ENCODE data around the gene TMIGD1. TPM values are rescaled to one million over a fixed set of nuclear protein-coding genes. Genes with fewer than 3 reads are reported as not detected.
"Not testable (repeated sequence)": the region's sequence is repeated elsewhere in the genome, so short reads cannot be mapped to it uniquely, and the experiment has no call there.

Gene TMIGD1
- total and polyA plus RNA-seq, 4 donors: not detected

GRCh38 chr17:30345089-30345433 lies 11.2 kb upstream of the TMIGD1 start:
- H3K9ac ChIP-seq (ENCODE audit: insufficient read depth in 1 of 2, low read length in 2 of 2): no peak overlapping the region
- no peaks in the 10 kb centered on the region for H3K27me3 ChIP-seq (ENCODE audit: control insufficient read depth in 3 of 3, insufficient read depth in 3 of 3, low read length in 2 of 3)
- DNase-seq (no peak), ATAC-seq (ENCODE audit: insufficient read depth, low FRiP score) (no peak)
- TF ChIP-seq CTCF (IDR thresholded peaks at IDR 0.05; ENCODE audit: control extremely low read depth, extremely low read depth): no peak
- H3K9me3 ChIP-seq (ENCODE audit: control insufficient read depth in 4 of 4, insufficient read depth in 3 of 4, low read length in 3 of 4): no peaks in the 10 kb centered on the region
- peak overlapping the region in 1 of 2 donors; percentile 82 for H3K27ac ChIP-seq (ENCODE audit: low read depth in 1 of 2, low read length in 1 of 2)
- 49 to 61% methylated on average over 2 of the region's 2 CpGs for WGBS, 2 donors
- no peak overlapping the region for H3K4me3 ChIP-seq
- H3K36me3 ChIP-seq (ENCODE audit: control insufficient read depth in 4 of 4, insufficient read depth in 4 of 4, low read length in 4 of 4): no peaks in the 10 kb centered on the region
- H3K4me1 ChIP-seq (ENCODE audit: control insufficient read depth in 5 of 5, insufficient read depth in 5 of 5, low read length in 5 of 5): peaks cover 4 to 22% (median 14%) of the 10 kb centered on the region in 5 donors

GRCh38 chr17:30344283-30345088 lies 10.6 kb upstream of the TMIGD1 start:
- H3K27me3 ChIP-seq (ENCODE audit: control insufficient read depth in 3 of 3, insufficient read depth in 3 of 3, low read length in 2 of 3): no peaks in the 10 kb centered on the region
- H3K9me3 ChIP-seq (ENCODE audit: control insufficient read depth in 4 of 4, insufficient read depth in 3 of 4, low read length in 3 of 4): no peaks in the 10 kb centered on the region
- no peak overlapping the region for H3K9ac ChIP-seq (ENCODE audit: insufficient read depth in 1 of 2, low read length in 2 of 2)
- H3K36me3 ChIP-seq (ENCODE audit: control insufficient read depth in 4 of 4, insufficient read depth in 4 of 4, low read length in 4 of 4): no peaks in the 10 kb centered on the region
- no peak overlapping the region for H3K4me3 ChIP-seq
- H3K4me1 ChIP-seq (ENCODE audit: control insufficient read depth in 5 of 5, insufficient read depth in 5 of 5, low read length in 5 of 5): peaks cover 4 to 25% (median 14%) of the 10 kb centered on the region in 5 donors
- 18 to 24% methylated on average over 9 of the region's 9 CpGs for WGBS, 2 donors
- TF ChIP-seq CTCF (IDR thresholded peaks at IDR 0.05; ENCODE audit: control extremely low read depth, extremely low read depth): no peak
- H3K27ac ChIP-seq (ENCODE audit: low read depth in 1 of 2, low read length in 1 of 2): peak overlapping the region; percentile 74 to 82
- ATAC-seq (ENCODE audit: insufficient read depth, low FRiP score) (no peak), DNase-seq (peak; percentile 25 to 65 (median 41))

GRCh38 chr17:30343796-30344195 lies 9.9 kb upstream of the TMIGD1 start:
- DNase-seq: no peak
- WGBS, 2 donors: 85 to 88% methylated on average over 4 of the region's 4 CpGs
- Histone ChIP-seq H3K27ac (ENCODE audit: low read depth in 1 of 2, low read length in 1 of 2) (peak overlapping the region in 1 of 2 donors; percentile 21), H3K36me3 (ENCODE audit: control insufficient read depth in 4 of 4, insufficient read depth in 4 of 4, low read length in 4 of 4) (no peaks in the 10 kb centered on the region), H3K27me3 (ENCODE audit: control insufficient read depth in 3 of 3, insufficient read depth in 3 of 3, low read length in 2 of 3) (no peaks in the 10 kb centered on the region), H3K4me1 (ENCODE audit: control insufficient read depth in 5 of 5, insufficient read depth in 5 of 5, low read length in 5 of 5) (peaks cover 4 to 25% (median 14%) of the 10 kb centered on the region in 5 donors), H3K4me3 (no peak overlapping the region), H3K9ac (ENCODE audit: insufficient read depth in 1 of 2, low read length in 2 of 2) (no peak overlapping the region), H3K9me3 (ENCODE audit: control insufficient read depth in 4 of 4, insufficient read depth in 3 of 4, low read length in 3 of 4) (no peaks in the 10 kb centered on the region)
- no peak for ATAC-seq (ENCODE audit: insufficient read depth, low FRiP score)
- no peak for TF ChIP-seq CTCF (IDR thresholded peaks at IDR 0.05; ENCODE audit: control extremely low read depth, extremely low read depth)

- not testable (repeated sequence) for DNase-seq; H3K27ac ChIP-seq (ENCODE audit: low read depth in 1 of 2, low read length in 1 of 2); ATAC-seq (ENCODE audit: insufficient read depth, low FRiP score); H3K9ac ChIP-seq (ENCODE audit: insufficient read depth in 1 of 2, low read length in 2 of 2); H3K36me3 ChIP-seq (ENCODE audit: control insufficient read depth in 4 of 4, insufficient read depth in 4 of 4, low read length in 4 of 4); H3K9me3 ChIP-seq (ENCODE audit: control insufficient read depth in 4 of 4, insufficient read depth in 3 of 4, low read length in 3 of 4); H3K4me3 ChIP-seq; H3K27me3 ChIP-seq (ENCODE audit: control insufficient read depth in 3 of 3, insufficient read depth in 3 of 3, low read length in 2 of 3)
- peaks cover 4 to 25% (median 14%) of the 10 kb centered on the region in 5 donors for H3K4me1 ChIP-seq (ENCODE audit: control insufficient read depth in 5 of 5, insufficient read depth in 5 of 5, low read length in 5 of 5)
- 83 to 93% methylated on average over 3 of the region's 3 CpGs for WGBS, 2 donors
These were observed 9.4 kb upstream of the TMIGD1 start for GRCh38 chr17:30343244-30343643.
